Fibroblast of skin of left quadriceps (primary cell): ENCODE results near the gene ZFYVE27.

ENCODE experiments used
- DNase-seq, 2 experiments: peaks; one replicate each; pipeline ENCODE4 v3.0.0-alpha.2; 2013; ENCODE audit warnings: low read depth in 2 of 2

ZFYVE27 gene

GRCh38 chr10:97768322-97769315 is 31.7 kb downstream of the ZFYVE27 start:
- no peak for DNase-seq

DNA sequence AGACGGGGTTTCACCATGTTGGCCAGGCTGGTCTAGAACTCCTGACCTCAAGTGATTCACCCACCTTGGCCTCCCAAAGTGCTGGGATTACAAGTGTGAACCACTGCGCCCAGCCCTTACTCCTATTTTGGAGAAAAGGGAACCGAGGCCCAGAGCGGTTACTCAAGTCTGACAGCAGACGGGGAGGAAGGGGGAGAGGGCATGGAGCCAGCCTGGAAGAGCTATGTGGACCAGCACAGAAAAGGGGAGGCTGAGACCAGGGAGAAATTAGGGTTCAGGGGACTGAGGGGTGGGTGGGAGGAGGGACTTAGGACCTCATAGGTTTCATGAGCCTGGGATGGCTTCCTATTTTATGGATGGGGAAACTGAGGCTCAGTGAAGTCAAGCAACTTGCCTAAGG is 33.3 kb downstream of the ZFYVE27 start:
- DNase-seq = no peak

DNA sequence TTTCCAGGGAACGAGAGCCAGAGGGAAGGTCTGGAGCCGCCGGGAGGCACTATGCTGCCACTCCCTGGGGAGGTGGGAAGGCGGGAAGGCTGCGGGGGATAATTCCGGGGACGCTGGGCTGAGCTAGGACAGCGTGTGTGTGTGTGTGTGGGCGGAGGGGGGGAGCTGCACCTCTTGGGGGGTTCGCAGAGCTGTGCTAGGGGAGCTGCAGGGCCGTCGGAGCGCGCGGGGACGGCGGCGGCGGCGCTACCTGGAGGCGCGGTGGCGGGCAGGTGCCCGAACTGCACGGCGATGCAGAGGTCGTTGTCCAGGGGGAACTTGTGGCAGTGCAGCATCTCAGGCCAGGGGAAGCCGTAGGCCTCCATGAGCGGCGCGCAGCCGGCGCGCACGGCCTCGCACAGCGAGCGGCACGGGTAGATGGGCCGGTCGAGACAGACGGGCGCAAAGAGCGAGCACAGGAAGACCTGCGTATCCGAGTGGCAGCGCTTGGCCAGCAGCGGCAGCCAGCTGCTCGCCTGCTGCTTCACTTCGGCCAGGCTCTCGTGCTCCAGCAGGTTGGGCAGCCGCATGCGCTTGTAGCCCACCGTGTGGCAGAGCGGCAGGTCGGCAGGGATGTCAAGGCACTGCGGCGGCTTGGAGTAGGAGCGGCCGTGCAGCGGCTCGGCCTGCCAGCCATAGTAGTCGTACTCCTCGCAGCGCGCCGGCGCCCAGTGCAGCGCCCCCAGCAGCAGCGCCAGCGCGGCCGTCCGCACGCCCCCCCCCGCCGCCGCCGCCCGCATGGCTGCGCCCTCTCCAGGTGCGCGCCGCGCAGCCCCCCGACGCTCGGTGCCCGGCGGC is 34.3 kb downstream of the ZFYVE27 start:
- no peak for DNase-seq

GRCh38 chr10:97771913-97772823 is 35.2 kb downstream of the ZFYVE27 start, which contains the start of gene SFRP5:
Gene SFRP5, minus strand, starts transcription at chr10:97771999. Its CDS starts 166 bp downstream, at chr10:97771833.
- no peak for DNase-seq

DNA sequence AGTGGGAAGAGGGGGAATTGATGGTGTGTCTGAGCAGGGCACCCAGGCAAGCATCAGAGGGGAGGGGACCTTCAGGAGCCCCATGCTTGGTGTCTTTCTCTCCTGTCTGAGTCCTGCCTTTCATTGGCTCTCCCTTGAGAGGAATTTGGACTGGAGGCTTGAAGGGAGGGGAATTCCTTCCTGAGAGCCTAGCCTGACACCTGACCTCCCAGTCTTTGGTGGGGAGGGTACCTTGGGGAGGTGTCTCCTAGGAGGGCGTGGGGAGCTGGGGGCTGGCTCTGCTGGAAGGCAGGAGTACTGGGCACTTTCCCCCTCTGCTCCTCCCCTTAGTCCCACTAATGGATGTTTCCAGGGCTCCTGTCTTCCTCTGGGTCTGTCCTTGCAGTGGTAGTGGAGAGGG is 36.2 kb downstream of the ZFYVE27 start:
- no peak for DNase-seq

DNA sequence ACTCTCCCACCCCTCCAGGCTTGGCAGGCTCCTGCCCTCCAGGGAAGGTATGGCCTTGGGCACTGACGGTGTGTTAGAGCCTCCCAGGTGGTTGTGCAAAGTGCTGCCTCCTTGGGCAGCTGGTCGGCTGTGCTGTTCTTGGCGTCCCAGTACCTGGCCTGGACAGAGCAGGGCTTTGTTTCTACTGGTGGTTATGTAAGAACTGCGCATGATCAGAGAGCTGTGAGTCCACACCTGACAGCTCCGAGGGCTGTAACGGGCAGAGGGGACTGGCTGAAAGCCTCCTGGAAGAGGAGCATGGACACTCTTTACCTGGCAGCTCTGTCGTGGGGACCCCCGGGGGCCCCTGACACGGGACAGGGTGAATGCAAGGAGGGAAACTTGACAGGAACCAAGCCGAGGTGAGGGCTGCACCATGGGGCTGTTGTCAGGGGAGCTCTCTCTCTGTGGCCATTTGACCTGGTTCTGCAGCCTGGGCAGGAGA is 37.9 kb downstream of the ZFYVE27 start:
- DNase-seq = no peak

DNA sequence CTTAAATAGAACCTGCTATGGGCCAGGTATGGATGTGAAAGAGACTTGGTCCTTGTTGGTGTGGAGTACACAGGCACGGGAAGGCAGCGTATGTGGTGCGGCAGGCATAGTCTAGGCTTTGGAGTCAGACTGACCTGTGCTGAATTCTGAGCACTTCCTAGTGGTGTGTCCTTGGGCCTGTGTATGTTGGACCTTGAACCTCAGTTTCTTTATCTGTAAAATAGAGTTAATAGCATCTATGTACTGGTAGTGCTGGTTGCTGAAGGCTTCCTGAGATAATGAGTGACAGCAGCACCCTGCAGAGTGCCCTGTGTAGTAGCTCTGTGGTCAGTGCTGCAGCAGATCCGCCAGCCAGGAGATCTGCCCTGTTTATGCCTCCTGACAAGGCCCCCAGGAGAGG is 40.2 kb downstream of the ZFYVE27 start:
- no peak for DNase-seq

GRCh38 chr10:97778452-97779302 is 41.7 kb downstream of the ZFYVE27 start:
- DNase-seq = no peak

GRCh38 chr10:97779492-97779891 is 42.6 kb downstream of the ZFYVE27 start:
- DNase-seq = no peak

GRCh38 chr10:97779975-97780374 is 43.0 kb downstream of the ZFYVE27 start:
- DNase-seq = no peak

GRCh38 chr10:97780841-97781617 is 44.1 kb downstream of the ZFYVE27 start:
- no peak for DNase-seq

GRCh38 chr10:97781618-97782331 is 44.8 kb downstream of the ZFYVE27 start:
- no peak for DNase-seq

DNA sequence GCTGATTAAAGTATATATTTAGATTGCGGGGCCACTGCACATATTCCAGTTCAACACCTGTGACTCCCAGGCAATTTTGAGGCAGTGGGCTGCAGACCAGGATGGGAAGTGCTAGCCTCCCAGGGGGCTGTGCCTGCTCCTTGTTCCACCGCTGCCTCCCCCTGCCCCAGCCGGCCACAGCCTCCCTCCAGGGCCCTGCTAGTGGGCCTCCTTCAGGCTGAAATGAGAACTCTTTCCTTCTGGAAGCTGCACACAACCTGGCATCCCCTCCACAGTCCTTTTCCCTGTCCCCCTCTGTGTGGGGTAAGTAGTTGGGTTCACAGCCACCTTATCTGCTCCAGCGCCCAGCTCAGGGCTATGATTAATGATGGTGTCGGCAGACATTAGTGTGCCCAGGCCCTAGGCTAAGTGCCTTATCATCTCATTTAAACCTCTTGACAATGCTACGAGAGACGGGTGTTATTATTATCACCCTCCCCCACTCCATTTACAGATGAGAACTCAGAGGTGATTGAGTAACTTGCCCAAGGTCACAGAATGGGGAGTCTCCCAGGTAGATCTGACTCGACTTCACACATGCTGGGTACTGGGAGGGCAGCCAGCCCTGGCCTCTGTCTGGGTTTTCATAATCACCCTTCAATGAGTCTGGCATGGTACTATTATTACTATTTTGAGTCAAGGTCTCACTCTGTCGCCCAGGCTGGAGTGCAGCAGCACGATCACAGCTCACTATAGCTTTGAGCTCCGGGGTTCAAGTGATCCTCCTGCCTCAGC is 45.7 kb downstream of the ZFYVE27 start:
- DNase-seq = no peak

- DNase-seq = no peak
Observed at GRCh38 chr10:97784200-97784810, 47.4 kb downstream of the ZFYVE27 start.

DNA sequence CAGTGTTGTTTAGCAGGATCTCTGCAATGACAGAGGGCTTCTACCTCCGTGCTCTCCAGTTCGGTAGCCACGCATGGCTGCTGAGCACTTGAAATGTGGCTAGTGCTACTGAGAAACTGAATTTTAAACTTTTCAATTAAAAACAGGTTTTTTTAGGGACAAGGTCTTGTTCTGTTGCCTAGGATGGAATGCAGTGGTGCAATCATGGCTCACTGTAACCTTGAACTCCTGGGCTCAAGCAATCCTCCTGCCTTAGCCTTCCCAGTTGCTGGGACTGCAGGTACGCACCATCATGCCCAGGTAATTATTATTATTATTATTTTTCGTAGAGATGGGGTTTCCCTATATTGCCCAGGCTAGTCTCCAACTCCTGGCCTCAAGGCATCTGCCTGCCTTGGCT is 48.3 kb downstream of the ZFYVE27 start:
- DNase-seq = no peak

DNA sequence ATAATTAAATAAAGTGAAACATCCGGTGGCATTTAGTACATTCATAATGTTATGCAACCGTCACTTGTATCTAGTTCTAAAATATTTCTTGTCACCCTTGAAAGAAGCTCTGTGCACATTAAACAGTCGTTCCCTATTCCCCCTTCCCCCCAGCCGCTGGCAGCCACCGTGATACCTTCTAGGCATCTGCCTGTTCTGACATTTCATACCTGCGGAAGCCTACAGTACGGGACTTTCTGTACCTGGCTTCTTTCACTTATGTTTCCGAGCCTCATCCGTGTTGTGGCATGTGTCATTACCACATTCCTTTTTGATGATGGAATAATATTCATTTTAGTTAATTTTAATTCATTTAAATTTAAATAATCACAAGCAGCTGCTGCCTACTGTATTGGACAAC is 48.8 kb downstream of the ZFYVE27 start:
- no peak for DNase-seq

DNA sequence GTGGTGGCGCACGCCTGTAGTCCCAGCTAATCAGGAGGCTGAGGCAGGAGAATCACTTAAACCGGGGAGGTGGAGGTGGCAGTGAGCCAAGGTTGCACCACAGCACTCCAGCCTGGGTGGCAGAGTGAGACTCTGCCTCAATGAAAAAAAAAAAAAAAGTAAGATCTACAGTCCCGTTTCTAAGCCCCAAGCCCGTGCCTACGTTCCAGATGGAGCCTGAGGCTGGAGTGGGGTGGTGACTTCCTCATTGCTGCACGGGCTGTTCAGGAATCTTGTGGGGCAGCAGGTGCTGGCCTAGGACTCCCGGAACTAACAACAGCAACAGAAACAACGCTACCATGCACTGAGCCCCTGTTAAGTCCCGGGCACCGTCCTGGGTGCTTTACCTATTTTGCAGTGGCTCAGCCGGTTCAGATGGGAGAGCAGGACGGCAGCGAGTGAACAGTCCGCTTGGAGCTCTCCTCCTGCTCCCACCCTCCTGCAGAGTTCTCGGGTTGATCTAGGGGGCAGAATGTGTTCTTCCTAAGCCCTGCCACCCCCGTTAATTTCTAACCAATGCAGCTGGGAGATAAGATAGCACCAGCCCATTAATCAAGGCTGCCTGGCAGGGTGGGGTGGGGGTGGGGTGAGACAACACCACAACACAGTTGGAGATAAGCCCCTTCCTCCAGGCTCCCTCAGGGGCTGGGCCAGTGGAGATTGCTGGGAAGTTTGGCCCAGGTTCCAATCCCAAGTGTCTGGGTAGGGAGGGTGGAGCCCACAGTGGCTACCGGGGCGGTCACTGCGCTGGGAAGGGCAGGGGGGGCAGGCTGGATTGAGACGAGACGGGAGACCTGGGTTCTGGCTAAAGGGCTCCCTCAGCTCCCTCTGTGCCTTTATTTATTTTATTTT is 51.9 kb downstream of the ZFYVE27 start:
- no peak for DNase-seq
